Spleen (tissue), 7 donors: ENCODE results near the gene ESR1.

Source experiments
- CTCF ChIP-seq, 11 experiments: fragments of 200-600 bp in 7 of 11; fragments of 450-650 bp in 4 of 11; sonication (generic) in 4 of 11; IDR thresholded peaks in 8 of 11; conservative IDR thresholded peaks in 3 of 11; 1 replicate in 7 of 11; 2 replicates in 4 of 11; pipeline versions ENCODE4 v1.4.0 to v1.8.0; 2016 to 2021; ENCODE audit warnings: antibody characterized with exemption in 11 of 11, inconsistent platforms in 4 of 11, mild to moderate bottlenecking in 1 of 11
- POLR2A ChIP-seq, 3 donors: fragments of 450-650 bp; IDR thresholded peaks; one replicate each; pipeline ENCODE4 v1.5.1; 2017; ENCODE audit warnings: antibody characterized with exemption in 3 of 3, mild to moderate bottlenecking in 1 of 3
- POLR2AphosphoS5 ChIP-seq, 3 donors: sonication (generic); formaldehyde crosslinking; IDR thresholded peaks; one replicate each; pipeline ENCODE4 v1.5.1; 2017; ENCODE audit warnings: antibody characterized with exemption in 3 of 3
- donor health status: DM: no; HTN: no; CAD: no; lungs with moderate emphysema.
- donor health status: DM: no; HTN: no; CAD: no.
- donor health status: DM: no; HTN: no; CAD: no.

- TF ChIP-seq CTCF (IDR thresholded peaks at IDR 0.05 in 8 of 11, conservative IDR thresholded peaks at IDR 0.05 in 3 of 11) (no peak), POLR2AphosphoS5 (IDR thresholded peaks at IDR 0.05) (no peak), POLR2A (IDR thresholded peaks at IDR 0.05) (no peak)
Measured at GRCh38 chr6:152122434-152122833, 315.0 kb downstream of the ESR1 start.
